Mesothelial cell of epicardium (in vitro differentiated cells): Measurements from ENCODE around the gene NGEF. TPM values are rescaled to one million over a fixed set of nuclear protein-coding genes. Genes with fewer than 3 reads are reported as not detected.
A peak's percentile ranks its signal among the peaks of the same experiment; 100 is the strongest.

Experiments used
- DNase-seq, 2 experiments: peaks; one replicate each; pipeline ENCODE4 v3.0.0; 2021; ENCODE audit warnings: low spot score in 2 of 2; ENCODE audit not compliant: unreplicated experiment in 2 of 2
- H3K27ac Mint-ChIP-seq: 2 replicates; pipeline ENCODE4 v1.8.0; 2021; ENCODE audit warnings: mixed read lengths
- H3K27me3 Mint-ChIP-seq: 2 replicates; pipeline ENCODE4 v1.8.0; 2021; ENCODE audit warnings: low read depth, mixed read lengths
- H3K36me3 Mint-ChIP-seq: 2 replicates; pipeline ENCODE4 v1.8.0; 2021; ENCODE audit warnings: mixed read lengths
- H3K4me1 Mint-ChIP-seq: 2 replicates; pipeline ENCODE4 v1.8.0; 2021; ENCODE audit warnings: mixed read lengths
- H3K4me3 Mint-ChIP-seq: 2 replicates; pipeline ENCODE4 v1.8.0; 2021; ENCODE audit warnings: mild to moderate bottlenecking, moderate library complexity, mixed read lengths
- H3K9me3 Mint-ChIP-seq: 2 replicates; pipeline ENCODE4 v1.8.0; 2021; ENCODE audit warnings: mixed read lengths
- total RNA-seq: library from RNA; stranded (reverse); gene quantifications from 3 replicates; pipeline ENCODE4 v1.2.1, GENCODE V29; 2021
- TF ChIP-seq, protein P1 (sequence below): fragments of 200-600 bp; sonication (generic); IDR thresholded peaks from one replicate; pipeline ENCODE4 v1.5.0; 2021; ENCODE audit warnings: antibody characterized with exemption; ENCODE audit not compliant: unreplicated experiment

NGEF gene
- total RNA-seq, 1 donor from 2014 or later: 0.51 TPM

DNA sequence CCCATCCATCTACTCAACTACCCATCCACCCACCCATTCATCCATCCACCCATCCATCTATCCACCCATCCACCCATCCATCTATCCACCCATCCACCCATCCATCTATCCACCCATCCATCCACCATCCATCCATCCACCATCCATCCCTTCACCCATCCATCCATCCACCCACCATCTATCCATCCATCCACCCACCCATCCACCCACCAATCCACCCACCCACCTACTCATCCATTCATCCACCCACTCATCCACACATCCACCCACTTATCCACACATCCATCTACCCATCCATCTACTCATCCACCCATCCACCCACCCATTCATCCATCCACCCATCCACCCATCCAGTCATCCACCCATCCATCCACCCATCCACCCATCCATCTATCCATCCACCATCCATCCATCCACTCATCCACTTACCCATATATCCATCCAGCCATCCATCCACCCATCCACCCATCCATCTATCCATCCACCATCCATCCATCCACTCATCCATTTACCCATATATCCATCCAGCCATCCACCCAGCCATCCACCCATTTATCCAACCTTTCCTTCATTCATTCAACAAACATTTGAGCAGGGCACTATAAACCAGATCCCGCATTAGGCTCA lies 2.1 kb upstream of the NGEF start:
- no peaks in the 10 kb centered on the region for H3K27me3 Mint-ChIP-seq
- no peaks in the 10 kb centered on the region for H3K36me3 Mint-ChIP-seq
- TF ChIP-seq, protein P1, sequence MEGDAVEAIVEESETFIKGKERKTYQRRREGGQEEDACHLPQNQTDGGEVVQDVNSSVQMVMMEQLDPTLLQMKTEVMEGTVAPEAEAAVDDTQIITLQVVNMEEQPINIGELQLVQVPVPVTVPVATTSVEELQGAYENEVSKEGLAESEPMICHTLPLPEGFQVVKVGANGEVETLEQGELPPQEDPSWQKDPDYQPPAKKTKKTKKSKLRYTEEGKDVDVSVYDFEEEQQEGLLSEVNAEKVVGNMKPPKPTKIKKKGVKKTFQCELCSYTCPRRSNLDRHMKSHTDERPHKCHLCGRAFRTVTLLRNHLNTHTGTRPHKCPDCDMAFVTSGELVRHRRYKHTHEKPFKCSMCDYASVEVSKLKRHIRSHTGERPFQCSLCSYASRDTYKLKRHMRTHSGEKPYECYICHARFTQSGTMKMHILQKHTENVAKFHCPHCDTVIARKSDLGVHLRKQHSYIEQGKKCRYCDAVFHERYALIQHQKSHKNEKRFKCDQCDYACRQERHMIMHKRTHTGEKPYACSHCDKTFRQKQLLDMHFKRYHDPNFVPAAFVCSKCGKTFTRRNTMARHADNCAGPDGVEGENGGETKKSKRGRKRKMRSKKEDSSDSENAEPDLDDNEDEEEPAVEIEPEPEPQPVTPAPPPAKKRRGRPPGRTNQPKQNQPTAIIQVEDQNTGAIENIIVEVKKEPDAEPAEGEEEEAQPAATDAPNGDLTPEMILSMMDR: no peak
- H3K27ac Mint-ChIP-seq: no peak overlapping the region
- no peak for DNase-seq
- H3K4me3 Mint-ChIP-seq: no peak overlapping the region
- peaks cover 9% of the 10 kb centered on the region for H3K4me1 Mint-ChIP-seq
- H3K9me3 Mint-ChIP-seq: peaks cover 4% of the 10 kb centered on the region

DNA sequence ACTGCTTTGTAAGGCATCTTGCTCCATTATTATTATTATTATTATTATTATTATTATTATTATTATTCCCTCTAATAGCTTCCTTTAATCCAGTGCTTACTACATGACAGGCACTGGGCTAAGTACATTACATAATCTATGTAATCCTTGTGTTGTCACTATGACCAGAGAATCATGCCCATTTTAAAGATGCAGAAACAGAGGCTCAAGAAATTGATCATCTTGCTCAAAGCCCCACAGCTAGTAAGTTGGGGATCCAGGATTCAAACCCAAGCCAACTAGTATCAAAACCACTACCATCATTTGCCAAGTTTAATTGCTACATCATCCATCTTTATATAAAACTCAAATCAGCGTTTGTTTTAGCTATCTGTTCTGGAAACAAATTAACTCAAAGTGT lies 594 bp upstream of the NGEF start:
- H3K9me3 Mint-ChIP-seq: peaks cover 4% of the 10 kb centered on the region

DNA sequence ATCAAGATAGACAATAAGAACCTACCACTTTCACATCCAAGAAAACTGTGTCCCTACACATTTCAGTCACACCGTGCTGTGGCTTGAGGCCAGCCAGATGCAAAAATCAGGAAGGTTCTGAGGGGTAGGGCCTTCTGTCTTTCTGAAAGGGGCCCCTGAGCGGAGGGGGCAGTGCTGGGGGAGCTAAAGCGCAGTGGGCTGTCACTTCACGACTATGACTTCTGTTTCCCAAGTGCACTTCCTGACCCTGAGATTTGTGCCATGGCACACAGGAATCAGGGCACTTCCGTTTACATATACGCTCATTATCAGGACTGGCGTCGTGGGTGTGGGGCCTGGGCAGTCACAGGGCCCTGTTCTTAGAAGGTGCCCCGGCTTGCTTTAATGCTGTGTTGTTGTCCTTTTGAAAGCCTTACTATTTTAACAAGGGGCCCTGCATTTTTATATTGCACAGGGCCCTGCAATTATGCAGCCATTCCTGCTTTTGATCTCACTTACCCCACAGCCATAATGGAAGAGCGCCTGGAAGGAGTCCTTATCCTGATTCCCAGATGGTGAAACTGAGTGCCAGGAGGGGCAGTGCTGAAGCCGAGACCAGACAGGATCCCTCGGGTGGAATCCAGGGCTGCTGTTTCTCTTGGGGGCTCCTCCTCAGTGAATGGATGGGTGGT lies 620 bp downstream of the NGEF start:
- Mint-ChIP-seq H3K36me3 (no peaks in the 10 kb centered on the region), H3K27me3 (no peaks in the 10 kb centered on the region), H3K4me1 (peaks cover 9% of the 10 kb centered on the region), H3K9me3 (peaks cover 2% of the 10 kb centered on the region), H3K27ac (no peak overlapping the region), H3K4me3 (no peak overlapping the region)
- TF ChIP-seq, protein P1: no peak
- DNase-seq: no peak

More for the DNA sequence above, 594 bp upstream of the NGEF start:
- DNase-seq: no peak
- no peaks in the 10 kb centered on the region for H3K27me3 Mint-ChIP-seq
- no peak overlapping the region for H3K27ac Mint-ChIP-seq
- H3K4me1 Mint-ChIP-seq: peaks cover 9% of the 10 kb centered on the region
- TF ChIP-seq, protein P1: no peak
- H3K36me3 Mint-ChIP-seq: no peaks in the 10 kb centered on the region
- no peak overlapping the region for H3K4me3 Mint-ChIP-seq

DNA sequence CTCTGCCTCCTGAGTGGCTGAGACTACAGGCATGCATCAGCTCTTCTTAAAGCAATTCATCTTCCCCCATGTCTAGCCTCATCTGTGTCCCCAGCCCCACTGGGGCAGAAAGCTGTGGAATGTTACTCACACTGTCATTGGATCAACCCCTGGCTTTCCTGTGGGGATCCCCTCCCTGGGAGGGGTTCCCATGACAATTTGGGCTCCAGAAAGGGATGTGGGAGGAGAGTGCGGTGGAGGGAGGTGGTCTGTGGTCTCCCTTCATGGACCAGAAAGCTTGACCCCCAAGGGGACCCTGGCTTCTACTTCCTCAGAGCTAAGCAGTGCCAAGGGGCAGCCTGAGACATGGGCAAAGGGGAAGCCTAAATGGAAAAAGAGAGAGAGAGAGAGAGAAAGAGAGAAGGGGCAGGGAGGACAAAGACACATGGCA lies 1.3 kb downstream of the NGEF start:
- TF ChIP-seq, protein P1: no peak
- H3K4me1 Mint-ChIP-seq: peaks cover 9% of the 10 kb centered on the region
- no peaks in the 10 kb centered on the region for H3K9me3 Mint-ChIP-seq
- no peak for DNase-seq
- H3K27me3 Mint-ChIP-seq: no peaks in the 10 kb centered on the region
- no peaks in the 10 kb centered on the region for H3K36me3 Mint-ChIP-seq
- no peak overlapping the region for H3K4me3 Mint-ChIP-seq
- peak overlapping the region; percentile 48 for H3K27ac Mint-ChIP-seq

DNA sequence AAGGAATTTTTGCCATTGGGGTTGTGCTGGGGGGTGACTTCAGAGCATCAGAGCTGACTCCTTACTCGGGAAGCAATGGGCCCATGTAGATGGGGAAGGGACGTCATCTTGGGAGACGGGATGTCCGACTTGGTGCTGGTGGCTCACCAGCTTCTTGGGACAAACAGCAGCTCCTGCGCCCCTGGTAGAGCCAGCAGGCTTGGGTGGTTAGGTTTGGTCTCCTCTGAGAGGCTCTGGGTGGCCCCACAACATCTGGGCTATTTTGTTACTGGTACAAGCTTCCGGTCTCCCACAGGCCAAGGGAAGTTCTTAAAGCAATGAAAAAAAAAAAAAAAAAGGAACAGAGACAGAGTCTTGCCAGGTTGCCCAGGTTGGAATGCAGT lies 1.8 kb downstream of the NGEF start:
- peaks cover 9% of the 10 kb centered on the region for H3K4me1 Mint-ChIP-seq
- H3K9me3 Mint-ChIP-seq: no peaks in the 10 kb centered on the region
- H3K27ac Mint-ChIP-seq: no peak overlapping the region
- H3K27me3 Mint-ChIP-seq: no peaks in the 10 kb centered on the region
- no peak overlapping the region for H3K4me3 Mint-ChIP-seq
- TF ChIP-seq, protein P1: no peak
- DNase-seq: no peak
- no peaks in the 10 kb centered on the region for H3K36me3 Mint-ChIP-seq
